GM12873 (cell line): ENCODE measurements around the gene TCF7L1.

Source experiments
- CTCF ChIP-seq: IDR thresholded peaks from 2 replicates; pipeline ENCODE4 v1.5.1; 2012; ENCODE audit warnings: low read depth, mild to moderate bottlenecking, moderate library complexity, low read length, control low read depth; ENCODE audit not compliant: insufficient read depth; ENCODE audit errors: missing control alignments

The TCF7L1 gene

GRCh38 chr2:85354286-85355072 is 221.3 kb downstream of the TCF7L1 start, which contains the start of the genes ELMOD3 and RETSAT:
ELMOD3 (plus strand) TSS chr2:85354769; CDS start chr2:85357199, 2,430 bp downstream.
RETSAT (minus strand) TSS chr2:85354528; CDS start chr2:85354507, 21 bp downstream.
- TF ChIP-seq CTCF, result no peak

GRCh38 chr2:85355073-85355410 is 221.8 kb downstream of the TCF7L1 start:
- TF ChIP-seq CTCF, result no peak

GRCh38 chr2:85355521-85355920 is 222.3 kb downstream of the TCF7L1 start:
- TF ChIP-seq CTCF, result no peak

GRCh38 chr2:85356186-85356585 is 223.0 kb downstream of the TCF7L1 start:
- no peak for TF ChIP-seq CTCF

GRCh38 chr2:85357736-85358135 is 224.5 kb downstream of the TCF7L1 start:
- no peak for TF ChIP-seq CTCF
